Measurements from ENCODE around the gene CYP4F12. TPM values are rescaled to one million over a fixed set of nuclear protein-coding genes. Genes with fewer than 3 reads are reported as not detected.

The CYP4F12 gene
- polyA plus RNA-seq, 2 of the 4 experiments (the other 2 are of a cell fraction) = 6.3 to 12.8 TPM

- WGBS (ENCODE audit: missing lambda C conversion rate) = 88% methylated on average over 4 of the region's 4 CpGs
- FAIRE-seq (no peak), DNase-seq (ENCODE audit: low read depth in 1 of 2, low spot score in 1 of 2) (no peak)
Observed at GRCh38 chr19:15663247-15663646, 9.6 kb upstream of the CYP4F12 start.

GRCh38 chr19:15666186-15666585 is 6.7 kb upstream of the CYP4F12 start:
- Histone ChIP-seq H3K27ac (no peak overlapping the region), H3K9me3 (no peaks in the 10 kb centered on the region), H3K4me1 (no peaks in the 10 kb centered on the region), H3K4me2 (no peak overlapping the region), H3K4me3 (no peak overlapping the region)
- DNase-seq (ENCODE audit: low read depth in 1 of 2, low spot score in 1 of 2) = no peak
- no peak for FAIRE-seq
- POLR2A ChIA-PET = no interaction called here
- CTCF ChIA-PET = no interaction called here
- no CpG with 5 or more reads among the region's 1 CpG for WGBS (ENCODE audit: missing lambda C conversion rate)
- ATAC-seq = no peak
- TF ChIP-seq RNF2 (IDR thresholded peaks at IDR 0.05; ENCODE audit: borderline replicate concordance, low read depth) (no peak), RFX5 (IDR thresholded peaks at IDR 0.05) (no peak), RAD21 (conservative IDR thresholded peaks at IDR 0.05 in 1 of 2, IDR thresholded peaks at IDR 0.05 in 1 of 2) (no peak), SREBF2 (IDR thresholded peaks at IDR 0.05) (no peak), RCOR1 (IDR thresholded peaks at IDR 0.05; ENCODE audit: low read depth, low read length) (no peak), FOSL2 (IDR thresholded peaks at IDR 0.05) (no peak), FOSL2 (CRISPR knock-in tag; IDR thresholded peaks at IDR 0.05) (no peak), REST (IDR thresholded peaks at IDR 0.05) (no peak), USF2 (IDR thresholded peaks at IDR 0.05) (no peak)

More at GRCh38 chr19:15663247-15663646, 9.6 kb upstream of the CYP4F12 start:
- Histone ChIP-seq H3K4me2 (no peak overlapping the region), H3K4me1 (no peaks in the 10 kb centered on the region), H3K4me3 (no peak overlapping the region), H3K9me3 (no peaks in the 10 kb centered on the region), H3K27ac (no peak overlapping the region)
- no peak for ATAC-seq
- ChIA-PET POLR2A (no interaction called here), CTCF (no interaction called here)
- TF ChIP-seq HOXB5 (CRISPR knock-in tag; IDR thresholded peaks at IDR 0.05) (no peak), CHD2 (IDR thresholded peaks at IDR 0.05; ENCODE audit: low read length, partially characterized antibody) (no peak), KDM1A (IDR thresholded peaks at IDR 0.05; ENCODE audit: low read depth) (no peak)

- DNase-seq (ENCODE audit: low read depth in 1 of 2, low spot score in 1 of 2) (no peak), ATAC-seq (no peak), FAIRE-seq (no peak)
- no peak overlapping the region for H3K4me3 ChIP-seq
- no peaks in the 10 kb centered on the region for H3K9me3 ChIP-seq
- ChIA-PET POLR2A (no interaction called here), CTCF (no interaction called here)
- WGBS (ENCODE audit: missing lambda C conversion rate) = 27% methylated on average over 2 of the region's 4 CpGs
- H3K4me1 ChIP-seq = no peaks in the 10 kb centered on the region
- H3K4me2 ChIP-seq = no peak overlapping the region
- TF ChIP-seq USF2 (IDR thresholded peaks at IDR 0.05) = no peak
- no peak for TF ChIP-seq POLR2A (IDR thresholded peaks at IDR 0.05; ENCODE audit: low read length)
- TF ChIP-seq FOXS1 (CRISPR knock-in tag; IDR thresholded peaks at IDR 0.05) = no peak
- no peak for TF ChIP-seq HOXB13 (CRISPR knock-in tag; IDR thresholded peaks at IDR 0.05; ENCODE audit: low read depth)
- TF ChIP-seq BHLHE40 (IDR thresholded peaks at IDR 0.05; ENCODE audit: low read depth, low read length) = no peak
- TF ChIP-seq ZFP36 (IDR thresholded peaks at IDR 0.05; ENCODE audit: borderline replicate concordance, partially characterized antibody) = no peak
- no peak for TF ChIP-seq NR3C1 (IDR thresholded peaks at IDR 0.05)
- no peak for TF ChIP-seq SREBF2 (IDR thresholded peaks at IDR 0.05)
- no peak for TF ChIP-seq CBX8 (IDR thresholded peaks at IDR 0.05)
- no peak for TF ChIP-seq EP300 (IDR thresholded peaks at IDR 0.05)
- TF ChIP-seq HOXA7 (CRISPR knock-in tag; IDR thresholded peaks at IDR 0.05) = no peak
- no peak for TF ChIP-seq PBX3 (IDR thresholded peaks at IDR 0.05)
- no peak for TF ChIP-seq NFE2L2 (conservative IDR thresholded peaks at IDR 0.05; ENCODE audit: low read length)
- TF ChIP-seq BCL3 (IDR thresholded peaks at IDR 0.05) = no peak
- H3K27ac ChIP-seq = no peak overlapping the region
Observed at GRCh38 chr19:15666883-15667282, 6.0 kb upstream of the CYP4F12 start.
